HL-60 (cell line): Measurements from ENCODE around the gene CFAP61.

ENCODE experiments used
- DNase-seq, 2 experiments: peaks; one replicate each; pipeline ENCODE4 v3.0.0-alpha.2; 2010 to 2020; ENCODE audit warnings: low read depth in 1 of 2, low spot score in 1 of 2
- H3K27ac ChIP-seq: fragments of 250-450 bp; sonication (Bioruptor Pico); replicated peaks from 2 replicates; pipeline ENCODE4 v1.5.1; 2020; ENCODE audit warnings: mild to moderate bottlenecking, moderate library complexity
- H3K27me3 ChIP-seq: fragments of 250-450 bp; sonication (Bioruptor Pico); 2 replicates; pipeline ENCODE4 v1.5.1; 2021; ENCODE audit warnings: mild to moderate bottlenecking, moderate library complexity; ENCODE audit not compliant: insufficient read depth, poor library complexity, severe bottlenecking
- H3K4me3 ChIP-seq: replicated peaks from 2 replicates; pipeline ENCODE4 v1.5.1; 2011; ENCODE audit warnings: mild to moderate bottlenecking, control low read depth, low read length; ENCODE audit not compliant: insufficient read depth
- CTCF ChIP-seq: IDR thresholded peaks from one replicate; pipeline ENCODE4 v1.5.1; 2011; ENCODE audit warnings: low read length, control low read depth, inconsistent platforms; ENCODE audit not compliant: insufficient read depth
- GABPA ChIP-seq: IDR thresholded peaks from 2 replicates; pipeline ENCODE4 v1.6.1; 2012; ENCODE audit warnings: low read depth
- POLR2AphosphoS5 ChIP-seq: IDR thresholded peaks from 2 replicates; pipeline ENCODE4 v1.6.1; 2012; ENCODE audit warnings: low read depth
- REST ChIP-seq: IDR thresholded peaks from 2 replicates; pipeline ENCODE4 v1.6.1; 2012; ENCODE audit warnings: low read depth; ENCODE audit not compliant: insufficient replicate concordance
- SPI1 ChIP-seq: IDR thresholded peaks from 2 replicates; pipeline ENCODE4 v1.6.1; 2012; ENCODE audit warnings: low read depth, mild to moderate bottlenecking, borderline replicate concordance

CFAP61 gene

DNA sequence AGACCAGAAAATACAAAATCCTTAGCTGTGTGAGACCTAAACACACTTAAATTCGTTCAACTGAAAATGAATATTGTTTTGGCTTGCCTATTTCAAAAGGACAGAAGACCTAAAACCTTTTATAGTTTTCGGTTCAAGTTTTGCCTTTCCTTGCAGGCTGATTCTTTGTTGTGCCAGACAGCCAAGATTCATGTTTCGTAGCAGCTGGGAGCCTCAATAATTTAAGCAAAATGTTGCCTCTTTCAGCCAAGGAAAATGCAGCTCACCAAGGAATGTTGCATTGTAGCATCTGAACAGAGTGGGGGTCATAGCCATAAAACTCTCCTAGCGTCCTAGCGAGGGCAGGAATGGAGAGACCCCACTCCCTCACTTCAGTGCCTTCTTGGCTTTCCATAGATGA lies 223.3 kb downstream of the CFAP61 start:
- TF ChIP-seq POLR2AphosphoS5 (no peak), SPI1 (no peak), GABPA (no peak), CTCF (no peak)
- no peak overlapping the region for H3K4me3 ChIP-seq
- no peak for DNase-seq

DNA sequence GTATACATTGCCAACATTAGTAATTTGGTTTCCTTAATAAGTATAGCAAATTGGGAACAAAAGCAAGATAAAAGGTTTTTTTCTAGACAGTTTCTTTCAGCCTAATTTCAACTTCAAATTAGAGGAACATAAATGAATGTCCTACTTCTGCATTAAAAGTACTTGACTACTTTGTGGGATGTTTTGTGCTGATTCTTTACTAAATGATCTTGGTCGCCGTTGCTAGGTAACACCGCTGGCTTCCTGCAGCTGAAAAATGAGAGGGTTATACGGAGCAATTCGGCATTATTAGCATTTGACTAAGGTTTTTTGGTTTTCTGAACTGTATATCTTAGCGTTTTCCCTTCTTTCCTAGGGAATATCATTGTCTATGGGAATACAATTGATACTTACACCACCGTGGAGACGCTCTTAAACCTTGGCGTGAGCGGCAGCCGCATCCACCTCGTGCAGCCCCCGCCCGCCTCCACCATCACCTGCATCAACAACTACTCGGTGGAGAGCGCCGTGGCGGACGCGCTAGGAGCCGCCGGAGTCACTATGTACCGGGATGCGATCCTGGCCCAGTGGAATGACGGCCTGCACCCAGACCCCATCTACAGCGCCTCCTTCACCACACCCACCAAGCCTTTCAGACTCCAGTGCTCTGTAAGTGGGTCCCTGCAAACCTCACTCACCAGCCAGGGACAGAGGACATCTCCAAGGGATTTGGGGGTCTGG lies 224.6 kb downstream of the CFAP61 start:
- H3K4me3 ChIP-seq = no peak overlapping the region
- no peak for DNase-seq
- TF ChIP-seq CTCF = no peak
- TF ChIP-seq POLR2AphosphoS5 = no peak
- TF ChIP-seq GABPA = no peak
- no peaks in the 10 kb centered on the region for H3K27me3 ChIP-seq
- no peak overlapping the region for H3K27ac ChIP-seq

More for the DNA sequence above, 223.3 kb downstream of the CFAP61 start:
- Histone ChIP-seq H3K27ac (no peak overlapping the region), H3K27me3 (no peaks in the 10 kb centered on the region)

GRCh38 chr20:20277894-20278335 lies 225.6 kb downstream of the CFAP61 start:
- no peak overlapping the region for H3K4me3 ChIP-seq
- no peak overlapping the region for H3K27ac ChIP-seq
- TF ChIP-seq POLR2AphosphoS5 (no peak), CTCF (no peak), REST (no peak), GABPA (no peak), SPI1 (no peak)
- no peak for DNase-seq
- no peaks in the 10 kb centered on the region for H3K27me3 ChIP-seq

DNA sequence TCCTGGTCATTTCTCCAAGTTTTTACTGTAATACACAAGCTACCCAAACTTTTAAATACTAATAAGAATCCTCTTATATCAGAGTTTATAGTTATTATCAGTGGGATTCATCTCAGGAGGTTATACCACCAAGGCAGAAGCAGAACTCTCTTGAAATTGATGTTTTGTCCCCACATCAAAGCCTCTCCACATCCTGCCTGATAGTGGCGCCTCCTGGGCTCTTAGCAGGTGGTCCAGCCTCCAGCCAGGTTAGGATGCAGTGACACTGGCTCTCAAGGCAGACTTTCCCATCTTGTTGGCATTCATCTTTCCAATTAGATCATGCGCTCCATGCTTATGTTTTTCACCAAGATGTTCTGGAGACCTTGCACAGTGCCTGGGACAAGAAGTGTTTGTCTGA lies 233.7 kb downstream of the CFAP61 start:
- Histone ChIP-seq H3K4me3 (no peak overlapping the region), H3K27me3 (no peaks in the 10 kb centered on the region), H3K27ac (no peak overlapping the region)
- DNase-seq = no peak
- TF ChIP-seq GABPA = no peak
- no peak for TF ChIP-seq SPI1
- no peak for TF ChIP-seq CTCF
- no peak for TF ChIP-seq POLR2AphosphoS5
- TF ChIP-seq REST = no peak
